RCC 7860 (cell line): ENCODE results near the gene SUPT20H.
A peak's percentile ranks its signal among the peaks of the same experiment; 100 is the strongest.
"Not testable (repeated sequence)": the region's sequence is repeated elsewhere in the genome, so short reads cannot be mapped to it uniquely, and the experiment has no call there.

ENCODE experiments used
- DNase-seq: peaks from one replicate; pipeline ENCODE4 v3.0.0-alpha.2; 2015; ENCODE audit warnings: low spot score
- FAIRE-seq: peaks from 2 replicates; lab custom pipeline; 2012; peaks lifted over from hg19 to GRCh38; lab: Jason Lieb, UNC

The SUPT20H gene

DNA sequence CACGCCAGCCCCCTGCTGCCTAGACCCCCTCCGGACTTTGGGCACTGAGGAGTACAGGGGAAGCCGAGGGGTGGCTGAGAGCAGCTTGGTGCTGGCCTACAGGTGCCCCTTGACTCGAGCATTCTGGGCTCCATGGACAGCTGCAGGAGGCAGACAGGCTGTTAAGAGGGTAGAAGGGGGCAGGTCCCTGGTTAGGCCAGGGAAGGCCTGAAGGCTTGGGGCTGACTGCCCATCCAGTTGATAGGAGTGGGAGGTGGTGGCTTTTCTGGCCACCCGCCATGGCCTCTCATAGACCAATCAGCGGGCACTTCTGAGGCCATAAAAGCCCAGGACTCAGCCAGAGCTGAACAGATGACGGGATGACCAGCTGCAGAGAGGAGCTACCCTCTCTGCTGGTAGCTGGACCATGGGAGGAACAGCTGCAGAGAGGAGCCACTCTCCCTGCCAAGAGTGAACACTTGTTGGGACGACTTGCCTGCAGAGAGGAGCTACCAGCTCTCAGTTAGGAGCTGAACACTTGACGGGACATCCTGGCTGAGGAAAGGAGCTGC, 10.7 kb upstream of the SUPT20H start:
- no peak for DNase-seq
- no peak for FAIRE-seq

- FAIRE-seq (no peak), DNase-seq (no peak)
These were observed 10.2 kb upstream of the SUPT20H start for GRCh38 chr13:37069597-37070103.

DNA sequence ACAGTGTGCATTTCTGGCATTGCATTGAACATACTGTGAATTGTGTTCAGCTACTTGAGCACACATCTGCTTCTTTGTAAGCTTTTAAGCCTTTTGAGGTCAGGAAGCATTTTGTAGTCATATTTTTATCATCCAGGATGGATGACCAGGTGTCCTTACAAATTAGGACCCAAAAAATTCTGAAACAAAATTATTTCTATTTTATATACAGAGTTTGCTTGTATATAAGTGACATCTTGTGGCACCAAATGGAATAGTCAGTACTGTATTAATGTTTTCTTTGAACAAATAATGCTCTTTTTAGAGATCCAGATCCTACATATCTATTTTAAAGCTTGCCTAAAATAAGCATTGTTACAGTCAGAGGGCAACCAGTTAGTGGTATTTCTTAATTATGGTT, 9.5 kb upstream of the SUPT20H start:
- FAIRE-seq (no peak), DNase-seq (peak; percentile 8)

DNA sequence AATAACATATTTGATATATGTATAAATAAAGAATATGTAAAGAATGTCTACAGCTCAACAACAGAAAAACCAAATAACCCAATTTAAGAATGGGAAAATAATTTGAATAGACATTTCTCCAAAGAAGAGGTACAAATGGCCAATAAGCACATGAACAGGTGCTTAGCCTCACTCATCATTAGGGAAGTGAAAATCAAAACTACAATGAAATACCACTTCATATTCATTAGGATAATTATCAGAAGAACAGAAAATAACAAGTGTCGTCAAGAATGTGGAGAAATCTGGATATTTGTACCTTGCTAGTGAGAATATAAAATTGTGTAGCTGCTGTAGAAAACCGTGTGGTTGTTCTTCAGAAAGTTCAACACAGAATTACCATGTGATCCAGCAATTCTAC, 8.4 kb upstream of the SUPT20H start:
- FAIRE-seq (no peak), DNase-seq (no peak)

GRCh38 chr13:37065890-37066526, 6.5 kb upstream of the SUPT20H start:
- DNase-seq (no peak), FAIRE-seq (no peak)

- FAIRE-seq: no peak
These were observed 332 bp upstream of the SUPT20H start for GRCh38 chr13:37059848-37060192.

DNA sequence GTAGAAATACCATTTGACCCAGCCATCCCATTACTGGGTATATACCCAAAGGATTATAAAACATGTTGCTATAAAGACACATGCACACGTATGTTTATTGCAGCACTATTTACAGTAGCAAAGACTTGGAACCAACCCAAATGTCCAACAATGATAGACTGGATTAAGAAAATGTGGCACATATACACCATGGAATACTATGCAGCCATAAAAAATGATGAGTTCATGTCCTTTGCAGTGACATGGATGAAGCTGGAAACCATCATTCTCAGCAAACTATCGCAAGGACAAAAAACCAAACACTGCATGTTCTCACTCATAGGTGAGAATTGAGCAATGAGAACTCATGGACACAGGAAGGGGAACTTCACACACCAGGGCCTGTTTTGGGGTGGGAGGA, 3.3 kb downstream of the SUPT20H start:
- not testable (repeated sequence) for FAIRE-seq, DNase-seq

More at GRCh38 chr13:37059848-37060192, 332 bp upstream of the SUPT20H start:
- DNase-seq: no peak

GRCh38 chr13:37053111-37053510, 6.4 kb downstream of the SUPT20H start:
- DNase-seq, FAIRE-seq: not testable (repeated sequence)

DNA sequence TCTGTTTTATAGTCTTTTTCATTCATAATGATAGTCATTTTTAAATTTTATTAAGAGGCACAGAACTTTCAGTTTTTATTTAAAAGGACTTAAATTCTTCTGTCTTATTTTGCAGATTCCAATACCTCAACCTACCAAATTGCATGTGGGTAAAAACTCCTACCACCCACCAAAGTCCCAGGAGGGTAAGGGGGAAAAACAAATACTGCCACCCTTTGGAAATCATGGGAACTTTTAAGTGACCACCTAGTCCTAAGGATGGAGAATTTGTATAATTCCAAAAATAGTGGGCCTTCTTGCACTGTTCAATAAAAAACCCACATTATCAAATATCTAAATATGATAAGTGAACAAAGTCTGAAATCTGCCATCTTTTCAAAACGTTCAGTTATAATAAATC, 9.7 kb downstream of the SUPT20H start:
- no peak for FAIRE-seq
- DNase-seq: no peak

DNA sequence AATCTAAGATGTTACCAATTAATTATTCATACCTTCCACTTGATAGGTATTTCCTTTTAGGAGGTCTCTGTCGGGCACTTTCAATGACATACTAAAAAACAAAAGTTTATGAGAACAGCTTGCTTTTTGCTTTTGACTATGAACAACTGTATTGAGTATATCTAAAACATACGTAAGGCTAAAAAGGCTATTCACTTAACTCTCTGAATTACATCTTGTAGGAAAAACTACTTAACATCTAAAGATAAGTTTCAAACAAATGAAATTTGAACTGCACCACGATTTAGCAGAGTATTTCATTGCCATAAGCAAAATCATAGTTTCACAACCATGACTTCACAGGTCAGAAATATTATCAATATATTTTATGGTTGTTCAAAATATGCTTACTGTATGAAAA, 11.6 kb downstream of the SUPT20H start:
- DNase-seq (no peak), FAIRE-seq (no peak)

DNA sequence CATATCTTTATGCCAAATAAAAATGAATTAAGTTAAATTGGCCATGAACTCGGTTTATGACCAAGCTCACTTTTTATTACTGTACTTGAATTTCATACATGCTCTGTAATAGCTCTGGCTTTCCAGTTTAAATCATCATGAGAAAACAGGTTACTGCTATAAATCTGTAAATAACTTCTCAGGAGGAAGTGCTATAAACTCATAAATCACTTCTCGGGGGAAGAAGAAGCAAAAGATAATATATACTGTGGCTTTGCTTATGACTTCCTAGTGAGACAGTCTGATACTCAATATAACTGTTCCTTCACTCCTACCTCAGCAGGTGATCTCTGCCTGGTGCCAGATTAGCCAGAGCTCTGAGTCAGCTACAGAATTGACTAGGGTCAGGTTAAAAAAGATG, 12.5 kb downstream of the SUPT20H start:
- FAIRE-seq (no peak), DNase-seq (no peak)

DNA sequence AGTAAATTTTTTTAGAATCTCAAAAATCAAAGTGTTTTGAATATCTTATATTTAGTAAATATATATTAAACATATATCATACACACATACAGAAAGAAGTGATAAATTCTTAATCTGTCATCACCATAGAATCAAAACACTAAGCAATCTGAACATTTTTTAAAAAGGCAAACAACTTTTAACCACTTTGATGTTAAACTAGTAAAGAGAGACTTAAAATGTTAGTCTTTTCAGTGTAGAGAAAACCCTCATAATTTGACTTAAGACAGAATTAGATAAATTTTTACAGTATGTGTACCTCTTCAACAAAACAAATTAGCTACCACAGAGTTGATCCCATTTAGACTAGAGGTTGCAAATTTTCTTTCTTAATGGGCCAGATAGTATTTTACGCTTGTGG, 13.4 kb downstream of the SUPT20H start:
- peak; percentile 24 for FAIRE-seq
- no peak for DNase-seq

GRCh38 chr13:37040789-37041188, 18.7 kb downstream of the SUPT20H start:
- DNase-seq: no peak
- FAIRE-seq: no peak

DNA sequence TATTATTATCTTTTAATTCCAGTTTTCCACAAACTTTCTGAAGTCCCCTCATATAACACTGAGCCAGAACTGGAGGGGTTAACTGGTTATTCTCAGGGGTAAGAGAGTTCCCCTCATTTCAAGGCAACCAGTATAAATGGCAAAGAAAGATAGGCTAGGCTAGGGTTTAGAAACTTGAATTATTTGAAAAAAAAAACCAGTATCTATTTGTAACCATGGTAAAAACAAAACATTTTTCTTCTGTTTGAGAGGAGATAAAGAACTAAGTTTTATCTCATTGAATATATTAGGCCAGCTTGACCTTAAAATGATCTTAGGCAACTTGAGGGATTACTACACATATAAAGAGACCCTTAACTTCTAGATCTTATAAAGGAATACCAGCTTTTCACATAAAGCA, 19.6 kb downstream of the SUPT20H start:
- no peak for DNase-seq
- FAIRE-seq: no peak

DNA sequence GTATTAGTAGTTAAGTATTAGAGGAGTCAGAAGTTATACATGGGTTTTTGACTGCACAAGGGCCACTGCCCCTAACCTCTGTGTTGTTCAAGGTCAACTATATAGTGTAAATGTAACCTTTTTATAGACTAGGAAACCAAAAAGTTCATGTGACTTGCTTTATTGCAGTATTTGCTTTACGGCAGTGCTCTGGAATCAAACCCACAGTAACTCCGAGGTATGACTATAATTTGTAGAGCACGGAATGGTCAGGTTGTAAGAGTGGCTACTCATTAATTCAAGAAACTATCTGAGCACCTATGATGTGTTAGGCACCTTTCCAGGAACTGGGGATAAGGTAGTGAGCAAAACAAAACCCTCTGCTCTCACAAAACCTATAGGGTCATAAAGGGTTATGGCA, 22.2 kb downstream of the SUPT20H start:
- FAIRE-seq: no peak
- DNase-seq: no peak

DNA sequence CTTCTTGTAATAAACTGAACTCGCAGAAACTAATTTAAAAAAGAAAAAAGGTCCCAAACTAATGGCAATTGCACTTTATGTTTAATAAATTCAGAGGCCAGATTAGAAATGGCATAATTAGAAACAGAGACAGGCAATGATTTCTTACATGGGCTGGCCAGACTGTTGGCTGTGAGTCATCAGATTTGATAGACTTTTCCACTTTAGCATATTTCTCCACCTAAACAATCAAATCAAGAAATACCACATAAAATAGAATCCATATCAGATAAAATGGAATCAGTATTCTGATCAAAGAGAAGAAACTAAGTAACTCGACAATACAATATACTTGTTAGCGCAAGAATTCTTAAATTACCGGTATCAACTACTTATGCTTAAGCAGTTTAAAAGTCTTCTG, 29.9 kb downstream of the SUPT20H start:
- FAIRE-seq (no peak), DNase-seq (no peak)

- no peak for DNase-seq
- FAIRE-seq: no peak
These were observed 31.8 kb downstream of the SUPT20H start for GRCh38 chr13:37027639-37028038.

DNA sequence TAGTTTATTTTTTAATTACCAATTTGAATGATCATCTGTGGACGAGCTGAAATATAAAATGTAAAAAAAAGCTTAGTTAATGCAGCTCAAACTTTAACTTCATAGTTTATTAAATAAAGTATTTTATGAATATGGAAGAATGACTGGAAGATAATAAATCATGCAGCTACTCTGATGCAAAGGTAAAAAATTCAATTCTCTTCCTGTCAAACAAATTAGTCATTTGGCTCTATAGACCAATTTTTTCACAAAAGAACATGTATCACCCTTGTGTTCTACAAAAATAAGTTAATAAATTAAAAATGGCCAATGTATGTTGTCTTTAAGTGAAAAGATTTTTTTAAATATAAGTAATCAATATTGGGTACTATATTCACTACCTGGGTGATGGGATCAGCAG, 32.7 kb downstream of the SUPT20H start:
- FAIRE-seq: no peak
- DNase-seq: no peak

GRCh38 chr13:37023871-37024270, 35.6 kb downstream of the SUPT20H start:
- FAIRE-seq: no peak

DNA sequence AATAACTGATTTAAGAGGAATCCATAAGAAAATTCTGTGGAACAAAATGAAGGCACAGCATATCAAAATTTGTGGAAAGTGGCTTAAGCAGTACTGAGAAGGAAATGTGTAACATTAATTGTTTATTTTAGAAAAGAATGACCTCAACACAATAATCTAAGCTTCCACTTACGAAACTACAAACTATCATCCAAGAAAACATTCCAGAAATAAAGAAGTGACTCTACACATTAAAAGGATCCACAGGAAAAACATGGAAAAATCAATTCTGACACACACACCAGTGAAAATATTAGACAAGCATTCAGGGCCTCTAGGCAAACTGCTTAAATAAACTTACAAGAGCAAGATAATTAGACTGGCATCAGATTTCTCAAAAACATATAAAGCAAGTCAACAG, 44.9 kb downstream of the SUPT20H start:
- FAIRE-seq (no peak), DNase-seq (no peak)

More at GRCh38 chr13:37023871-37024270, 35.6 kb downstream of the SUPT20H start:
- no peak for DNase-seq

DNA sequence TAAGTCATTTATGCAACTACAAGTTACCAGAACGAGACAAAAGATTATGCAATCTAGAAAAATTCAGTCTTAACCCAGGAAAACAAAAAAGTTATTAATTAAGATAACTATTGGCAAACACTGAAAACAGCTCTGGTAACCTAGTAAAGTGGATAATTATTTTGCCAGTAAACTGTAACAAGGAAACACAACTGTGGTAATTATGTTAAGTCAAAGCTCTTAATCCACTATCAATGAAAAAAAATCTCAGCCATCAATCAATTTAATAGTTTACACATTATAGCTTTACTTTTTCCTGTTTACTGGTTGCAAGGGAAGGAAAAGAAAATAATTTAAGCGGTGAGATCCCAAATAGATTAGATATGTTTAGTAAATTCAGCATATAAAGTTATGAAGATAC, 47.7 kb downstream of the SUPT20H start:
- FAIRE-seq: no peak

DNA sequence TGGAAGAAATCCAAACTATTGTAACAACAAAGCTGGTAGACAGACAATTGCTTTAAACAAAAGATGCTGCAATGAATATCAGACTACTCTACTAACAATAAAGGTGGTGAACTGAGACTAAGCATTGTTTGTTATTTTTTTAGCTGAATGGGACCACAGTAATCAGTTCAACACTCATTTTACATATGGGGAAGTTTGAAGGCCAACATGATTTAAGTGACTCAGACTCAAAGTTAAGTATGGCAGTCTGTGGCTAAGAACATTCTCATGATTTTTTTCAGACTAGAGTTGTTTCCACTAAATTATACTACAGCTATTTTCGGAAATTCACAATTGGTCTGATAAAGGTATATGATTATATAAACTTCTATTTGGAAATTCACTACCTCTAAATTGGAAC, 48.5 kb downstream of the SUPT20H start:
- FAIRE-seq: no peak
- DNase-seq: no peak

More for the DNA sequence above, 47.7 kb downstream of the SUPT20H start:
- no peak for DNase-seq

- no peak for FAIRE-seq
These were observed 49.1 kb downstream of the SUPT20H start for GRCh38 chr13:37010424-37010823.

More at GRCh38 chr13:37010424-37010823, 49.1 kb downstream of the SUPT20H start:
- no peak for DNase-seq
